Peyer's patch (tissue), 4 donors: ENCODE measurements around the gene KRTAP19-3. TPM values are rescaled to one million over a fixed set of nuclear protein-coding genes. Genes with fewer than 3 reads are reported as not detected.

Experiments used
- DNase-seq, 3 donors: peaks; one replicate each; pipeline ENCODE4 v3.0.0-alpha.2; 2017 to 2019
- H3K27ac ChIP-seq, 4 donors: fragments of 200-600 bp; sonication (generic); one replicate each; pipeline ENCODE4 v1.5.1; 2016 to 2019
- H3K27me3 ChIP-seq, 2 donors: fragments of 200-600 bp; sonication (generic); one replicate each; pipeline ENCODE4 v1.5.1; 2019
- H3K36me3 ChIP-seq, 3 donors: fragments of 200-600 bp; sonication (generic); one replicate each; pipeline ENCODE4 v1.5.1; 2016 to 2019
- H3K4me1 ChIP-seq, 4 donors: fragments of 200-600 bp; sonication (generic); one replicate each; pipeline ENCODE4 v1.5.1; 2016 to 2019
- H3K4me3 ChIP-seq, 4 donors: fragments of 200-600 bp; sonication (generic); 1 replicate in 3 of 4; 2 replicates in 1 of 4; pipeline ENCODE4 v1.5.1; 2016 to 2019; ENCODE audit warnings: mild to moderate bottlenecking in 1 of 4
- H3K9me3 ChIP-seq, 4 donors: fragments of 200-600 bp; sonication (generic); one replicate each; pipeline ENCODE4 v1.5.1; 2016 to 2019; ENCODE audit warnings: mild to moderate bottlenecking in 1 of 4
- CTCF ChIP-seq, 6 experiments: fragments of 450-650 bp in 4 of 6; fragments of 200-600 bp in 2 of 6; sonication (generic) in 1 of 6; IDR thresholded peaks; one replicate each; pipeline ENCODE4 v1.5.1; 2017 to 2019; ENCODE audit warnings: antibody characterized with exemption in 6 of 6, mild to moderate bottlenecking in 3 of 6, moderate library complexity in 1 of 6
- POLR2A ChIP-seq, 2 donors: fragments of 450-650 bp; IDR thresholded peaks; one replicate each; pipeline ENCODE4 v1.5.1; 2017; ENCODE audit warnings: antibody characterized with exemption in 2 of 2, mild to moderate bottlenecking in 2 of 2, moderate library complexity in 2 of 2
- total RNA-seq, 4 donors: library from RNA; depleted of rRNA; stranded (reverse); fragments of >200 nt; gene quantifications; one replicate each; pipeline ENCODE4 v1.1.0, GENCODE V29; 2016

Gene KRTAP19-3
- total RNA-seq, 4 donors from 2014 or later, result not detected

- Histone ChIP-seq H3K36me3 (no peaks in the 10 kb centered on the region), H3K9me3 (no peaks in the 10 kb centered on the region), H3K27me3 (no peaks in the 10 kb centered on the region), H3K4me3 (no peak within 1 kb of the TSS), H3K4me1 (no peaks in the 10 kb centered on the region), H3K27ac (no peak within 1 kb of the TSS)
- no peak for TF ChIP-seq POLR2A (IDR thresholded peaks at IDR 0.05)
- TF ChIP-seq CTCF (IDR thresholded peaks at IDR 0.05), result no peak
- DNase-seq, result no peak
These were observed 4.5 kb downstream of the KRTAP19-3 start, which contains the start of gene KRTAP19-2 for GRCh38 chr21:30487336-30487735. TSS of gene KRTAP19-2 (minus strand) at chr21:30487436. CDS start at chr21:30487348, 88 bp downstream.

GRCh38 chr21:30486180-30486579 lies 5.6 kb downstream of the KRTAP19-3 start:
- Histone ChIP-seq H3K4me3 (no peak overlapping the region), H3K4me1 (no peaks in the 10 kb centered on the region), H3K9me3 (no peaks in the 10 kb centered on the region), H3K27ac (no peak overlapping the region), H3K27me3 (no peaks in the 10 kb centered on the region), H3K36me3 (no peaks in the 10 kb centered on the region)
- no peak for TF ChIP-seq CTCF (IDR thresholded peaks at IDR 0.05)
- no peak for TF ChIP-seq POLR2A (IDR thresholded peaks at IDR 0.05)
- no peak for DNase-seq

- no peak for TF ChIP-seq POLR2A (IDR thresholded peaks at IDR 0.05)
- no peak for TF ChIP-seq CTCF (IDR thresholded peaks at IDR 0.05)
- no peak overlapping the region for H3K27ac ChIP-seq
- no peaks in the 10 kb centered on the region for H3K4me1 ChIP-seq
- H3K9me3 ChIP-seq, result no peaks in the 10 kb centered on the region
- no peaks in the 10 kb centered on the region for H3K36me3 ChIP-seq
- H3K27me3 ChIP-seq, result no peaks in the 10 kb centered on the region
- H3K4me3 ChIP-seq, result no peak overlapping the region
- no peak for DNase-seq
These were observed 9.7 kb downstream of the KRTAP19-3 start for GRCh38 chr21:30482130-30482529.

- Histone ChIP-seq H3K36me3 (no peaks in the 10 kb centered on the region), H3K9me3 (no peaks in the 10 kb centered on the region), H3K27me3 (no peaks in the 10 kb centered on the region), H3K4me1 (no peaks in the 10 kb centered on the region), H3K27ac (no peak within 1 kb of the TSS), H3K4me3 (no peak within 1 kb of the TSS)
- no peak for TF ChIP-seq CTCF (IDR thresholded peaks at IDR 0.05)
- TF ChIP-seq POLR2A (IDR thresholded peaks at IDR 0.05), result no peak
- DNase-seq, result no peak
These were observed 11.7 kb downstream of the KRTAP19-3 start, which contains the start of gene KRTAP19-1 for GRCh38 chr21:30480145-30480544. TSS of gene KRTAP19-1 (minus strand) at chr21:30480367. CDS start at chr21:30480317, 50 bp downstream.

- Histone ChIP-seq H3K27me3 (no peaks in the 10 kb centered on the region), H3K4me1 (no peaks in the 10 kb centered on the region), H3K27ac (no peak overlapping the region), H3K9me3 (no peaks in the 10 kb centered on the region), H3K36me3 (no peaks in the 10 kb centered on the region), H3K4me3 (no peak overlapping the region)
- TF ChIP-seq CTCF (IDR thresholded peaks at IDR 0.05), result no peak
- no peak for TF ChIP-seq POLR2A (IDR thresholded peaks at IDR 0.05)
- no peak for DNase-seq
These were observed 12.6 kb downstream of the KRTAP19-3 start for GRCh38 chr21:30479259-30479658.

- Histone ChIP-seq H3K4me3 (no peak overlapping the region), H3K27ac (no peak overlapping the region), H3K27me3 (no peaks in the 10 kb centered on the region), H3K36me3 (no peaks in the 10 kb centered on the region), H3K4me1 (no peaks in the 10 kb centered on the region), H3K9me3 (no peaks in the 10 kb centered on the region)
- no peak for TF ChIP-seq CTCF (IDR thresholded peaks at IDR 0.05)
- no peak for TF ChIP-seq POLR2A (IDR thresholded peaks at IDR 0.05)
- DNase-seq, result no peak
These were observed 13.8 kb downstream of the KRTAP19-3 start for GRCh38 chr21:30478004-30478403.
